Myocyte (in vitro differentiated cells): ENCODE data around the gene ST6GALNAC1. TPM values are rescaled to one million over a fixed set of nuclear protein-coding genes. Genes with fewer than 3 reads are reported as not detected.
"Not testable (repeated sequence)": the region's sequence is repeated elsewhere in the genome, so short reads cannot be mapped to it uniquely, and the experiment has no call there.

Experiments
- DNase-seq: peaks from one replicate; pipeline ENCODE4 v3.0.0-alpha.2; 2012; ENCODE audit warnings: low read depth
- total RNA-seq: library from RNA; depleted of rRNA; stranded (reverse); fragments of >200 nt; gene quantifications from 2 replicates; pipeline ENCODE4 v1.2.3, GENCODE V29; 2014

Gene ST6GALNAC1
- total RNA-seq, 1 donor from 2014 or later: not detected

DNA sequence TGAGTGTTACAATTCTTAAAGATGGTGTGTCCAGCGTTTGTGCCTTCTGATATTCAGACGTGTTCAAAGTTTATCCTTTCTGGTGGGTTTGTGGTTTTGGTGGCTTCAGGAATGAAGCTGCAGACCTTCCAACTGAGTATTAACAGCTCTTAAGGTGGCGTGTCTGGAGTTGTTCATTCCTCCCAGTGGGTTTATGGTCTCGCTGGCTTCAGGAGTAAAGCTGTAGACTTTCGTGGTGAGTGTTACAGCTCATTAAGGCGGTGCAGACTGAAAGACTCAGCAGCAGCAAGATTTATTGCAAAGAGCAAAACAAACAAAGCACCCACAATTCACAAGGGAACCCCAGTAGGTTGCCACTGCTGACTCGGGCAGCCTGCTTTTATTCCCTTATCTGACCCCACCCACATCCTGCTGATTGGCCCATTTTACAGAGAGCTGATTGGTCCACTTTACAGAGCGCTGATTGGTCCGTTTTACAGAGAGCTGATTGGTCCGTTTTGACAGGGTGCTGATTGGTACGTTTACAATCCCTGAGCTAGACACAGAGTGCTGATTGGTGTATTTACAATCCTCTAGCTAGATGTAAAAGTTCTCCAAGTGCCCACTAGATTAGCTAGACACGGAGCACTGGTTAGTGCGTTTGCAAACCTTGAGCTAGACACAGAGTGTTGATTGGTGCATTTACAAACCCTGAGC, 29.3 kb downstream of the ST6GALNAC1 start:
- DNase-seq: not testable (repeated sequence)

DNA sequence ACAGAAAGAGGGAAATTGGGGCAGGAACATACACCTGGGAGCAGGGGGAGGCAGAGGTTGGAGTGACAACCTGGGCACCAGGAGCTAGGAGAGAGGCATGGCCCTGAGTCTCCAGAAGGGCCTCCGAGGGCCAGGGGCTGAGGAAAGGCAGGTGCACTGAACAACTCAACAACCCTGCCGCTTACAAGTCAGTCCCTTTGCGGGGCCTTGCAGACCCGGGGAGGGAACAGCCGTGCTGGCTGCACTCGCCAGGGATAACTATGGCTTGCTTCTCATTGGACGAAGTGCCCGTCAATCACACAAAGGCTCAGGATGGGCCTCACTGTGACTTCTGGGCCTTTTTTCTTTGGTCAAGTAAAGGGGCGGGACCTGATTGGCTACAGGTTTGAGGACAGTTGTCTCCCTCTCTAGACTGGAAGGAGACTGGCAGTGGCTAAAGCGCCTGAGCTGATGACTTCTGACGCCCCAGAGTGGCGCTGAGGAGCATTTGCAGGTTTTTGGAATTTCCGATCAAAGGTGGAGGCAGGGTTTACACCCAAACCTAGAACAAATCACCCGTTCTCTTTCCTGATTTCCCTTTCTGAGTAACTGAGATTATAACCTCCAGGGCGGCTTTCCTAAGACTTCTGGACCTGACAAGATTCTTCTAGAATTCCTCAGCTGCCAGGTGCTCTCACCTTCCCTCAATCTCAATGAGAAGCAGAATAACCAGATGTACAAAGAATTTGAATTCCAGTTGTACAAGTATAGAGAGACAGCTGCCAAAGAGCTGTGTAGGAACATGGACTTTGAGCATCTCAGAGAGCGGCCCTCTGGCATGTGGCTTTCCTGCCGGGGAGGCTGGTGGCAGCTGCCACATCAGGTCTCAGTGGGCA, 30.3 kb downstream of the ST6GALNAC1 start:
- DNase-seq: no peak

DNA sequence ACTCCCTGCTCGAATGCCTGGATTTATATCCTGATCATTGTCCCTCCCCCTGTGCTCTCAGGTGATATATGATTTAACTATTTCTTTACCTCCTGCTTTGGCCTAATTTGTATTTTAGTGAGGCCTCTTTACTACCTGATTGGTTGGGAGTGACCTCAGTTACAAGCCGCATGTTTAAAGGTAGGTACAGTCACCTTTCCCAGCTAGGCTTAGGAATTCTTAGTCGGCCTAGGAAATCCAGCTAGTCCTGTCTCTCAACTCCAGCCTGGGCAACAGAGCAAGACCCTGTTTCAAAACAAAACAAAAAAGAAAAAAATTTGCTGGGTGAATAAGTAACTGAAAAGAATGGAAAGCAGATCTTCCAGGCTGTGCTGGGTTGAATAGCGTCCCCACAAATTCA, 31.1 kb downstream of the ST6GALNAC1 start:
- no peak for DNase-seq

DNA sequence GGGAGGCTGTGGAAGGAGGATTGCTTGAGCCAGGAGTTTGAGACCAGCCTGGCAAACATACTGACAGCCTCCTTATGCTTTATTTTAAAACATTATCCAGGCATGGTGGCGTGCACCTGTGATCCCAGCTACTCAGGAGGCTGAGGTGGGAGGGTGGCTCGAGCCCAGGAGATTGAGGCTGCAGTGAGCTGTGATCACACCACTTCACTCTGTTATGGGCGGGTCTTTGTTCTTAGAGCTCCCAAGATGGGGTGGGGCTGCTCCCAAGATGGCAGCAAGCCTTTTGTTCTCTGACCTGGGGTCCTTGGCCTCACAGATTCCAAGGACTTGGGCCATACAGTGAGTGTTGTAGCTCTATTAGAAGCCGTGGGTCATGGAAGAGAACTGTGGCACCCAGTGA, 31.8 kb downstream of the ST6GALNAC1 start:
- no peak for DNase-seq

DNA sequence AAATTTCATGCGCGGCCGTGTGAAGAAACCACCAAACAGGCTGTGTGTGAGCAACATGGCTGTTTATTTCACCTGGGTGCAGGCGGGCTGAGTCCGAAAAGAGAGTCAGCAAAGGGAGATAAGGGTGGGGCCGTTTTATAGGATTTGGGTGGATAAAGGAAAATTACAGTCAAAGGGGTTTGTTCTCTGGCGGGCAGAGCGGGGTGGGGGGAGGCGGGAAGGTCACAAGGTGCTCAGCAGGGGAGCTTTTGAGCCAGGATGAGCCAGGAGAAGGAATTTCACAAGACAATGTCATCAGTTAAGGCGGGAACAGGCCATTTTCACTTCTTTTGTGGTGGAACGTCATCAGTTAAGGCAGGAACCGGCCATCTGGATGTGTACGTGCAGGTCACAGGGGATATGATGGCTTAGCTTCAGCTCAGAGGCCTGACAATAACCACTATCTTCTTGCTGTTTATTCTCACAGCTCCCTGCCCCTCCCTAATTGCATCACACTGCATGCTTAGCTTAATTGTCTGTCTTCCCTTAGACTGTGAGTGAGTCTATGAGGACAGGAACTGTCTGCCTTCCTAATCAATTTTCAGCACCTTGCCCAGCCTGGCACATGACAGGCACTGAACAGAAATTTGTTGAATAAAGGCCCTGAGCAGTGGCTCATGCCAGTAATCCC, 32.3 kb downstream of the ST6GALNAC1 start:
- DNase-seq: not testable (repeated sequence)

DNA sequence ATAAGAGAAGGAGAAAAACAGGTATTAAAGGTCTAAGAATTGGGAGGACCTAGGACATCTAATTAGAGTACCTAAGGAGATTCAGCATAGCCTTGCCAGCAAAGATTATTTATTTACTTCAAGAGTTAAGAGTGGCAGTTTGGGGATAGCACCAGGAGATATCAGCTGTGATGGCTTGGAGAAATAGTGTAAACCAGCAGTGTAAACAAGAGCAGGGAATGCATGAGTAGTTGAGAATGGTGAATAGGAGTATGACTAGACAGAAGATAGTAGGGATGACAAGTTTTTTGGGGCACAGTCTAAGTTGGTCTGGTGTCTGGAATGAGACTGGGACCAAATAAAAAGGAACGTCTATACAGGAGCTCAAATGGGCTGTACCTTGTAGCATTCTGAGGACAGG, 36.9 kb downstream of the ST6GALNAC1 start:
- not testable (repeated sequence) for DNase-seq

DNA sequence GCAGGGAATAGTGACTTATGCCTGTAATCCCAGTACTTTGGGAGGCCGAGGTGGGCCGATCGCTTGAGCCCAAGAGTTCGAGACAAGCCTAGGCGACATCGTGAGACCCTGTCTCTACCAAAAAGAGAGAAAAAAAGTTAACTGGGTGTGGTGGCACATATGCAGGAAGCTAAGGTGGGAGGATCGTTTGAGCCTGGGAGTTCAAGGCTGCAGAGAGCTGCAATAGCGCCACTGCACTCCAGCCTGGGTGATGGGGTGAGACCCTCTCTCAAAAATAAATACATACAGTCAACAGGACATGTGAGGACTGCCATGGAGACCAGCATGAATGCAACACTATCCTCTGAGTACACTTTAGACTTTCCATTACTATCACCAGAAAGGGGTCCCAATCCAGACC, 42.5 kb downstream of the ST6GALNAC1 start:
- no peak for DNase-seq

DNA sequence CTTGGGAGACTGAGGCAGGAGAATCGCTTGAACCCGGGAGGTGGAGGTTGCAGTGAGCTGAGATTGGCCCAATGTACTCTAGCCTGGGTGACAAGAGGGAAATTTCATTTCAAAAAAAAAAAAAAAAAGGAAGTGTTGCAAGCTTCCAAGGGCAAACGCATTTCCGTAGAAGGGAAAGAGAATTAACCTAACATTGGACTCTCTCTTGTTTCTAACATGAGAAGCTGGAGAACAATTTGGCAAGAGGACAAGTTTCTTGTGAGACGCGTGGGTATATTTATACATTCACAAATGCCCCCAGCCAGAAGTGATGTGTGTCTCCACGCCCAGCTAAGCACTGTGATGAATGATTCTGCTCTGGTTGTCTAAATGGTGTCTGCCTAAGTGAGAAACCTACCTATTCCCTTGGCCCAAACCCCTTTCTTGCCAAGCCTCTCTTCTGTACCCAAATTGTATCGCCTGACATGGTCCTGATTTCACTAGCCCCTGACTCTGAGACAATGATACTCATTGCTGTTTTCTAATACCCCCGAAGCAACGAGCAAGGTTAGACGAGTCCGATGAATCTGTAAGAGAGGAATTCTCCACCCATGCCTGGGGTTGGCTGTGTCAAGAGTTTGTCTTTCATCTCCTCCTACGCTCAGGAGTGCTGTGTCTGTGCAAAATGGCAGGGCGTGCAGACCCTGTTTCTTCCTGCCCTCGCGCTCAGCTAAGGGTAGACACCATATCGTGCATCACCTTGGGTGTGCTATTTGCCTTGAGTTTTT, 43.7 kb downstream of the ST6GALNAC1 start:
- DNase-seq: no peak

DNA sequence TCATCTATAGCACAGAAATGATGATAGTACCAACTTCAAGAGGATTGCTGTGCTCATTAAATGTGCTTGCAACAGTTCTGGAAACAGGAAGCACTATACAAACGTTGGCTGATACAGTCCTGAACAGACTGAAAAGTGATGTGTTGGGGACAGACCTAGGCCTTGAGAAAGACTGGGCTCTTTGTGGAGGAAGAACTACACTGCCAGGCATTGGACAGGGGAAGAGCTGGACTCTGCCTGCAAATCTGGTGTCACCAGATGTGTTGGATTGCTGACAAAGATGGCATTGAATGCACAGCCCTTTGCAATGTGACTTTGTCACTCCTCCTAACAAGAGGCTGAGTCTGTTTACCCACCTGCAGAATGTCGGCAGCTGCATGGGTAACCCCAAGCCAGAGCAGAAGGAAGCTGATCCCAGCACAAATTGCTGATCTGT, 45.5 kb downstream of the ST6GALNAC1 start:
- no peak for DNase-seq

DNA sequence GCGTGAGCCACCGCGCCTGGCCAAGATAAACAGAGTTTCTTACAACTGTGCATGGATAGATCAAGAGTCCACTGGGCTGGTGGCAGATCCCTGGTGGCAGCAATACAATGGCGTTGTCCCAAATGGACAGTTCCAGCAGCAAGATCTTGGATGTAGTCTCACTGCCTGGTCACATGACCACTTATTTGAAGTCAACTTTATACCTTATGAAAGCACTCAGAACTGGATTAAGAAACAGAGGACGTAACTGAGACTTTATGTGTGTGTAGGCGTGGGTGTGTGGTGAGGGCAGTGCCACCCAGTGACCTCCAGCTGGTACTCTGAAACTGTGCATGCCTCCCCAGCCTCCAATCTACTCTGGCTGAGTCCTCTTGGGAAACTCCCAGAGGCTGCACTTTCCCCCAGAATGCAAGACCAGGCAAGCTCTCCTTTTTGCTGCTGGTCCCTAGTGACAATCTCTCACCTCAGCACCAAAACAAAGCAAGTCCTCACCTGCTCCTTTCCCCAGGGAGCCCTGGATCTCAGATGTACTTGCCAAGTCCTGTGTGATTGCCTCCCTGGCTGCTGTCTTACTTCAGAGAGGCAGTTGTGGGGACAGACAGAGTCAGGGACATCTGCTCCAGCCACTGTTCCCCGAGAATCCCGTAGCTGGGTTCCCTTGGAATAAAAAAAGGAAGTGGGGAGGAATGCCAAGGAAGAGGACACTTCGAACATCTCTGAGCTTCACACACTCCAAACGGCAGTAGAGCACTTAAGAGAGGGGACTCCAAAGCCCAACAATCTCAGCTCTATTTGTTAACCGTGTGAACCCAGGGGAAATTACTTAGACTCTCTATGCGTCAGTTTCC, 46.2 kb downstream of the ST6GALNAC1 start:
- no peak for DNase-seq

DNA sequence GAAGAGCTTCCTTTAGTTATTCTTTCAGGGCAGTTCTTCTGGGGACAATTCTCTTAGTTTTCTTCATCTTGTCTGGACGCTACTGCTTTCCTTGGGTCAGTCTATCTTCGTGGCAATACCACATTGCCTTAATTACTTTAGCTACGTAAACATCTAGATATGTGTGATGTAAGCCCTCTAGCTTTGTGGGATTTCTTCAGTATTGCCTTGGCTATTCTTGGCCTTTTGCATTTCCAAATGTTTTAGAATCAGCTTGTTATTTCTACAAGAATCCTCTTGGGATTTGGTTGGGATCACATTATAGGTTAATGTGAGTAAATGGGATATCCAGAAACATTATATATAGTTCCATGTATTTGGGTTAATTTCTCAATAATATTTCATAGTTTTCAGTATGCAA, 48.9 kb downstream of the ST6GALNAC1 start:
- no peak for DNase-seq

DNA sequence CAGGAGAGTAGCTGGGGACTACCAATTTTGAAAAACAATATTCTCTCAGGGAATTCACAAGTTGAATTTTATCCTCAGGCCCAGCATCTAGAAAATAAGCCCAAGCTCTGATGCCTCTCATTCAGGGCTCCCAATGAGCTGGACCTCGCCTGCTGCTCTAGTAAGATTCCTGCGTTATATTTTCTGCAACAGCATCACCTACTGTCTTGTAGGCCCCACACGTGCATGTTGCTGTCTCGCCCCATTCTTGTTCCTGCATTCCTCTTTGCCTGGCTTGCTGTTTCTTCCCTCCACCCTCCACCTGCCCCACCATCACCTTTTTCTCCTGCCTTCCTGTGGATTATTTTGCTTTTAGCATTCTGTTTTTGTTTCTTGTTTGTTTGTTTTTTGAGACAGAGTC, 49.6 kb downstream of the ST6GALNAC1 start:
- DNase-seq: no peak

DNA sequence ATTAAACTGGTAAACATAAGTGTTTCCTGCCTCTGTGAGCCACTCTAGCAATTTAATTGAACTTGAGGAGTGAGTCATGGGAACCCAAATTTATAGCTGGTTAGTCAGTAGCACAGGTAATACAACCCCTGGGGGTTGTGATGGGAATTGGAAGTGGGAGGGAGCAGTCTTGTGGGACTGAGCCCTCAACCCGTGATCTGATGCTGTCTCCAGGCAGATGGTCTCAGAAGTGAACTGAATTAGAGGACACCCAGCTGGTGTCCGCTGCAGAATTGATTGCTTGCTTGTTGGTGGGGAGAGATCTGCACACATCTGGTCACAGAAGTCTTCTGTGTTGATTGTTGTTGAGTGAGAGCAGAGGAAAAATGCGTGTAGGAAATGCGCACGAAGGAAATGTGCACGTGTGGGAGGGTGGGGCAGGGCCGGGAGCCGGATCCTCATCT, 50.2 kb downstream of the ST6GALNAC1 start:
- no peak for DNase-seq

DNA sequence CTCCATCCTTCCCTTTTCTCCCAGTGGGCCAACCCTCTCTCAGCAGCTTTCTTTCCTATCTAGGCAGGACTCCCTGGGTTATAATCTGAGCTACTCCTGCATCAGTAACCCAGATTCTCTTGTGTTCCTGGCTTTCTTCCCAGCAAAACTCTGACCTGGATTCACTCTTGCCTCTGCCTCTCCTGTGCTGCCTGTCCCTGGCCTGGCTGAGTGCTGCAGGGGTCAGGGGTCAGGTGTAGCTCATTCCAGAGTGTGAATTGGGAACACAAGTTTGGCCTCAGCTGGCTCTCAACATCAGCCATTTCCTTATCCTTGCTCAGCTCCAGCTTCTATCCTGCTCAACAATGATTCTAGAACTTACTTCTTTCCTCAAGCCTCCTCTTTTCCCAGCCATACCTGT, 55.4 kb downstream of the ST6GALNAC1 start:
- no peak for DNase-seq

DNA sequence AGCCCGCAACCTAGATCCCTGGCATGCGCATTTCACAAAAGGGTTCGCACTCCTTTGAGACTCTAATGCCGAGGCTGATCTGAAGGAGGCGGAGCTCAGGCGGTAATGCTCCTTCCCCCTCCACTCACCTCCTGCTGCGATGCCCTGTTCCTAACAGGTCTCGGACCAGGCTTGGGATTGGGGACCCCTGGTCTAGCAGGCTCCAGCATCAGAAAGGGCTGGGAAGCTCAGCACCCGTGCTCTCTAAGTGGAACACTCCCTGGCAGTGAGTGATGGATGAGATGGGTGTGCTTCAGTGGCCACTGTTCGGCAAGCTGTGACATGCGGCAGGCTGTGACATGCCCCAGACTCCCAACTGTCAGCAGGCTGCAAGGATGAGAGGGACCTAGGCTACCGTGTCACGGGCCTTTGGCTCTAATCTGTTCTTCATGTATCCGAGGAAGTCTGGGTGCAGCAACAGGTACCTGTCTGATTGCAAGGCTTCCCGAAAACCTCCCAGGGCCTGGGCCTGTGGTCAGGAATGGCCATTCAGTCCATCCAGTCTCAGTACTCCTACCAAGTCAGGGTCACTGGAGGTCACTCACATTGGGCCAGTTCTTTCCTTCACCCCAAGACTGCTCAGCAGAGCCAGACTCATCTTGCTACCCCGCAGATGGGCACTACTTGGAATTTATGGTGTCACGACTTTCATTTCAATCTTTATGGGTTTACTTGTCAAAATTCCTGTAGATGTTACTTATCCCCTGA, 56.6 kb downstream of the ST6GALNAC1 start:
- DNase-seq: no peak

DNA sequence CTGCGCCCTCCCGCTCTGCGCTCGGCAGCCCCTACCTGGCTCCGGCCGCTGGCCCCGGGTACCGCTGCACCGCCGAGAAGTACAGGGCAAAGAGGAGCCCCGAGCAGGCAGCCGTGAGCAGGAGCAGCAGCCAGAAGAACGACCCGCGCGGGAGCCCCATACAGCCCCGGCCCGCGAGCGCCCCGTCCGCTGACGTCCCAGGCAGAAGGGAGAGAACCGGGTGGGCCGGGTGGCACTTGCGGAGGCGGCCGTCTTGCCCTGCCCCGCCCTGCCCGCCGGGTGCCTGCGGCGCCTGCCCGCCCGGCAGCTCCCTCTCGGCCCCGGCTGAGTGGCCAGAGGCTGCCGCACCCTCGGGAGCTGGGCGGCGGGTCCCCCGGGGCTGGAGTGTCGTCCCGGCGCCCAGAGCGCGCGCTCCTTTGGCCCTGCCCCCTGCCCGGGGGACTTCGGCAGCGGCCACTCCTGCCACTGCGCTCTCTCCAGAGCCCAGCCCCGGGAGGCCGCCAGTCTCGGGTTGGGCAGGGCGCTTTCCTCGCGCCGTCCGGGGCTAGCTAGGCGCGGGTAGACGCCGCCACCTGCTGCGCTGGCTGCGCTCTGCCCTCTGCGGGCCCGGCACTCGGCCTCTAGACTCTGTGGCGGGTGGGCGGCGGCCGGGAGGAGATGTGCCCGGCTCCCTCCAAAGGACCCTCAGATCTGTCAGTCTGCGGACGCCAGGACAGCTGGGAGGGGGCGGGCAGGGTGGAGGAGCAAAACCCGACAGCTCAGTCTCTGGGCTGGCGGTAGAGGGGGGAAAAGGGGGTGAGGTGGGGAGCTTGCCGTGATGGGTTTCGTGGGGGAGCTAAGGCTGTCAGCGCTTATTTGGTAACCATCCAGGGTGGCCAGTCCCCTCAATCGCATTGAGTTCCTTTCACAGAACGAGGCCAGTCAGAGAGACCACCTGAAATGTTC, 57.6 kb downstream of the ST6GALNAC1 start, which contains the start of gene ST6GALNAC2:
Gene ST6GALNAC2 (minus strand): TSS at position 212 of the 945 bp plus-strand sequence. CDS start 52 bp downstream, at position 160.
- peak; percentile 73 for DNase-seq

DNA sequence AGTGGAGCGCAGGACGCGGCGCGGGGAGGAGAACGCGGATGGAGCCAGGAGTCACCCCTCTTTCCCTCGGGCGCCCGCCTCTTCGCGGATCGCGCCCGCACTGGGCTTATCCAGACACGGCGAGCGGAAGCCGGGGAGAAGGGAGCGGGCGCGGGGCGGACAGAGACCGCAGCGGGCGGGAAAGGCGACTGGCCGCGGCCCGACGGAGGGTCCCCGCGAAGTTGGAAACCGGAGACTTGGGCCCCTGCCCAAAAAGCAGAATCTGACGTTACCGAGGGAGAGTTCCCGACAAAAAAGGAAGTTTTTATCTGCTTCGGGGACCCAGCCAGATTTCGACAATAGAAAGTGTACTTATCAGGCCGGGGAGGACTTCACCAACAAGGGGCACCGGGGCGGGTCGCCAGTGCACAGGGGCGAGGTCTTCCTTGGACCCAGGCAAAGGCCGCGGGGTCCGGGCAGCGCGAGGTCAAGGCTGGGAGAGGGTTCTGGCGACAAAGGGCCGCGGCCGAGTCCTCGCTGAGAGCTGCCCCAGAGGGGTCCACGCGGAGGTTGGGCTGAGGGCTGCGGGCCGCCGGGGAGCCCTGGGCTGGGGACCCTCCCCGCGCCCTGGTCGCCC, 58.4 kb downstream of the ST6GALNAC1 start:
- no peak for DNase-seq
